SK-N-SH treated with all-trans-retinoic acid at 6 μM for 48 hours (cell line): ENCODE results near the gene NARS2.

ENCODE experiments used
- ATAC-seq: fragments of 200-7000 bp; cut with Tn5 transposase; 3 replicates; pipeline ENCODE4 v1.9.1; 2020; ENCODE audit warnings: mild to moderate bottlenecking, moderate library complexity
- BACH2 ChIP-seq: fragments of 250-450 bp; sonication (Bioruptor Pico); IDR thresholded peaks from 2 replicates; pipeline ENCODE4 v1.9.0; 2021; ENCODE audit warnings: mild to moderate bottlenecking, borderline replicate concordance
- CREB5 ChIP-seq: fragments of 250-450 bp; sonication (Bioruptor Pico); IDR thresholded peaks from 2 replicates; pipeline ENCODE4 v1.5.1; 2020; ENCODE audit warnings: low read depth, mild to moderate bottlenecking, moderate library complexity
- CSDC2 ChIP-seq: fragments of 250-450 bp; sonication (Bioruptor Pico); IDR thresholded peaks from 2 replicates; pipeline ENCODE4 v1.5.0; 2020; ENCODE audit warnings: mild to moderate bottlenecking, moderate library complexity
- CSRNP3 ChIP-seq: fragments of 250-450 bp; sonication (Bioruptor Pico); IDR thresholded peaks from 2 replicates; pipeline ENCODE4 v1.5.1; 2021; ENCODE audit warnings: mild to moderate bottlenecking, moderate library complexity
- ESRRG ChIP-seq: fragments of 250-450 bp; sonication (Bioruptor Pico); IDR thresholded peaks from 2 replicates; pipeline ENCODE4 v1.6.1; 2021; ENCODE audit warnings: mild to moderate bottlenecking
- GLIS3 ChIP-seq: fragments of 250-450 bp; sonication (Bioruptor Pico); IDR thresholded peaks from 2 replicates; pipeline ENCODE4 v1.5.0; 2020; ENCODE audit warnings: mild to moderate bottlenecking, moderate library complexity
- ISL1 ChIP-seq: fragments of 250-450 bp; sonication (Bioruptor Pico); IDR thresholded peaks from 2 replicates; pipeline ENCODE4 v2.1.2; 2022; ENCODE audit warnings: mild to moderate bottlenecking, moderate library complexity
- OSR1 ChIP-seq: fragments of 250-450 bp; sonication (Bioruptor Pico); IDR thresholded peaks from 2 replicates; pipeline ENCODE4 v1.8.0; 2022; ENCODE audit warnings: moderate library complexity, mild to moderate bottlenecking, inconsistent platforms
- PATZ1 ChIP-seq: fragments of 250-450 bp; sonication (Bioruptor Pico); IDR thresholded peaks from 2 replicates; pipeline ENCODE4 v1.8.0; 2020; ENCODE audit warnings: mild to moderate bottlenecking, moderate library complexity, borderline replicate concordance
- POU6F1 ChIP-seq: fragments of 250-450 bp; sonication (Bioruptor Pico); IDR thresholded peaks from 2 replicates; pipeline ENCODE4 v1.8.0; 2021; ENCODE audit warnings: low read depth, mild to moderate bottlenecking, moderate library complexity, borderline replicate concordance
- PPARA ChIP-seq: fragments of 250-450 bp; sonication (Bioruptor Pico); IDR thresholded peaks from 2 replicates; pipeline ENCODE4 v1.5.0; 2020; ENCODE audit warnings: mild to moderate bottlenecking, borderline replicate concordance
- RARB ChIP-seq: fragments of 250-450 bp; sonication (Bioruptor Pico); IDR thresholded peaks from 2 replicates; pipeline ENCODE4 v1.8.0; 2021; ENCODE audit warnings: mild to moderate bottlenecking, moderate library complexity
- SNAI2 ChIP-seq: fragments of 250-450 bp; sonication (Bioruptor Pico); IDR thresholded peaks from 2 replicates; pipeline ENCODE4 v1.5.0; 2020; ENCODE audit warnings: mild to moderate bottlenecking, moderate library complexity
- TCF4 ChIP-seq: fragments of 250-450 bp; sonication (Bioruptor Pico); IDR thresholded peaks from 2 replicates; pipeline ENCODE4 v1.8.0; 2021; ENCODE audit warnings: mild to moderate bottlenecking, moderate library complexity, borderline replicate concordance
- TOX ChIP-seq: fragments of 250-450 bp; sonication (Bioruptor Pico); IDR thresholded peaks from 2 replicates; pipeline ENCODE4 v1.8.0; 2021; ENCODE audit warnings: mild to moderate bottlenecking, moderate library complexity, borderline replicate concordance
- TSHZ2 ChIP-seq: fragments of 250-450 bp; sonication (Bioruptor Pico); IDR thresholded peaks from 2 replicates; pipeline ENCODE4 v1.5.0; 2020; ENCODE audit warnings: mild to moderate bottlenecking, moderate library complexity
- ZC3H10 ChIP-seq: fragments of 250-450 bp; sonication (Bioruptor Pico); IDR thresholded peaks from 2 replicates; pipeline ENCODE4 v1.5.1; 2021; ENCODE audit warnings: mild to moderate bottlenecking, moderate library complexity
- ZFP3 ChIP-seq: fragments of 250-450 bp; sonication (Bioruptor Pico); IDR thresholded peaks from 2 replicates; pipeline ENCODE4 v1.5.0; 2020; ENCODE audit warnings: mild to moderate bottlenecking, moderate library complexity
- ZFP30 ChIP-seq: fragments of 450-650 bp; formaldehyde crosslinking; IDR thresholded peaks from 2 replicates; pipeline ENCODE4 v1.5.0; 2022; ENCODE audit warnings: mild to moderate bottlenecking, moderate library complexity
- ZNF565 ChIP-seq: fragments of 450-650 bp; formaldehyde crosslinking; conservative IDR thresholded peaks from 2 replicates; pipeline ENCODE4 v1.5.0; 2020; ENCODE audit warnings: low read depth, mild to moderate bottlenecking, moderate library complexity
- ZNF70 ChIP-seq: fragments of 450-650 bp; formaldehyde crosslinking; IDR thresholded peaks from 2 replicates; pipeline ENCODE4 v1.5.0; 2020; ENCODE audit warnings: mild to moderate bottlenecking, moderate library complexity
- ZNF8 ChIP-seq: fragments of 450-650 bp; formaldehyde crosslinking; IDR thresholded peaks from 2 replicates; pipeline ENCODE4 v1.5.0; 2020; ENCODE audit warnings: mild to moderate bottlenecking, moderate library complexity

NARS2 gene

GRCh38 chr11:78402847-78403246 lies 171.8 kb downstream of the NARS2 start:
- TF ChIP-seq CREB5 (CRISPR knock-in tag) (no peak), ESRRG (CRISPR knock-in tag) (no peak), PATZ1 (CRISPR knock-in tag) (no peak), ZC3H10 (CRISPR knock-in tag) (no peak), PPARA (no peak), CSRNP3 (CRISPR knock-in tag) (no peak), SNAI2 (CRISPR knock-in tag) (no peak), ZFP30 (CRISPR knock-in tag) (no peak), TOX (CRISPR knock-in tag) (no peak), TSHZ2 (CRISPR knock-in tag) (no peak), ISL1 (no peak), ZNF565 (no peak)
- no peak for ATAC-seq

- no peak; the same call in 2 of the 3 replicates for ATAC-seq
- no peak for TF ChIP-seq ISL1
- no peak for TF ChIP-seq TOX (CRISPR knock-in tag)
- TF ChIP-seq POU6F1 (CRISPR knock-in tag): no peak
- no peak for TF ChIP-seq ZC3H10 (CRISPR knock-in tag)
- TF ChIP-seq ZNF70: no peak
- no peak for TF ChIP-seq PATZ1 (CRISPR knock-in tag)
- TF ChIP-seq, all 23 proteins: peak for 0
These were observed 174.0 kb downstream of the NARS2 start for GRCh38 chr11:78400702-78401101.

GRCh38 chr11:78400116-78400515 lies 174.5 kb downstream of the NARS2 start:
- no peak for ATAC-seq
- TF ChIP-seq ZFP3 (CRISPR knock-in tag): no peak
- no peak for TF ChIP-seq OSR1
- TF ChIP-seq CSRNP3 (CRISPR knock-in tag): no peak
- no peak for TF ChIP-seq RARB (CRISPR knock-in tag)
- no peak for TF ChIP-seq PPARA
- TF ChIP-seq ZFP30 (CRISPR knock-in tag): no peak
- TF ChIP-seq CSDC2 (CRISPR knock-in tag): no peak
- no peak for TF ChIP-seq CREB5 (CRISPR knock-in tag)
- TF ChIP-seq ZNF70: no peak
- TF ChIP-seq BACH2: no peak
- TF ChIP-seq ZNF8 (CRISPR knock-in tag): no peak
- TF ChIP-seq ZC3H10 (CRISPR knock-in tag): no peak
- TF ChIP-seq TCF4 (CRISPR knock-in tag): no peak
- TF ChIP-seq GLIS3 (CRISPR knock-in tag): no peak
